Activated CD8-positive, alpha-beta memory T cell treated with anti-CD3 and anti-CD28 coated beads, Interleukin-2, amount 50 U/mL, for 1 hour (primary cell): ENCODE data around the gene KDM6A.
"Not testable (repeated sequence)": the region's sequence is repeated elsewhere in the genome, so short reads cannot be mapped to it uniquely, and the experiment has no call there.

Experiments used
- DNase-seq: peaks from one replicate; pipeline ENCODE4 v3.0.0-alpha.2; 2020; ENCODE audit errors: extremely low read depth

The KDM6A gene

GRCh38 chrX:44872821-44873414, at the start of gene KDM6A:
KDM6A (plus strand) TSS chrX:44873188; CDS start chrX:44873552, 364 bp downstream.
- peak; percentile 92 for DNase-seq

GRCh38 chrX:44823193-44823592, 49.8 kb upstream of the KDM6A start:
- not testable (repeated sequence) for DNase-seq

GRCh38 chrX:44828008-44828605, 44.9 kb upstream of the KDM6A start:
- DNase-seq = no peak

GRCh38 chrX:44829832-44830231, 43.2 kb upstream of the KDM6A start:
- no peak for DNase-seq

- no peak for DNase-seq
These were observed 30.3 kb upstream of the KDM6A start for GRCh38 chrX:44842550-44843317.

- DNase-seq = no peak
These were observed 29.7 kb upstream of the KDM6A start for GRCh38 chrX:44843318-44843702.

GRCh38 chrX:44843753-44844152, 29.2 kb upstream of the KDM6A start, which contains the start of gene DUSP21:
DUSP21 (plus strand) TSS chrX:44844021; CDS start chrX:44844133, 112 bp downstream.
- no peak for DNase-seq

GRCh38 chrX:44844204-44844603, 28.8 kb upstream of the KDM6A start:
- DNase-seq = no peak

- DNase-seq = not testable (repeated sequence)
These were observed 22.1 kb upstream of the KDM6A start for GRCh38 chrX:44850891-44851290.

- DNase-seq = no peak
These were observed 1.8 kb upstream of the KDM6A start for GRCh38 chrX:44871114-44871645.

- peak; percentile 11 for DNase-seq
These were observed 812 bp upstream of the KDM6A start for GRCh38 chrX:44871931-44872820.

- DNase-seq = peak; percentile 36
These were observed 658 bp downstream of the KDM6A start for GRCh38 chrX:44873415-44874276.

- peak; percentile 12 for DNase-seq
These were observed 1.6 kb downstream of the KDM6A start for GRCh38 chrX:44874420-44875184.

- DNase-seq = no peak
These were observed 2.1 kb downstream of the KDM6A start for GRCh38 chrX:44875185-44875489.

- no peak for DNase-seq
These were observed 3.1 kb downstream of the KDM6A start for GRCh38 chrX:44876086-44876485.

GRCh38 chrX:44876767-44877166, 3.8 kb downstream of the KDM6A start:
- no peak for DNase-seq

GRCh38 chrX:44878780-44879179, 5.8 kb downstream of the KDM6A start:
- no peak for DNase-seq

GRCh38 chrX:44881549-44881948, 8.6 kb downstream of the KDM6A start:
- DNase-seq = no peak

GRCh38 chrX:44882635-44883034, 9.6 kb downstream of the KDM6A start:
- no peak for DNase-seq

GRCh38 chrX:44884944-44885343, 12.0 kb downstream of the KDM6A start:
- no peak for DNase-seq
